ENCODE measurements around the gene RPUSD3. TPM values are rescaled to one million over a fixed set of nuclear protein-coding genes. Genes with fewer than 3 reads are reported as not detected.

RPUSD3 gene
- total RNA-seq, 4 donors from 2014 or later: 28.9 to 40.1 (median 33.8) TPM

DNA sequence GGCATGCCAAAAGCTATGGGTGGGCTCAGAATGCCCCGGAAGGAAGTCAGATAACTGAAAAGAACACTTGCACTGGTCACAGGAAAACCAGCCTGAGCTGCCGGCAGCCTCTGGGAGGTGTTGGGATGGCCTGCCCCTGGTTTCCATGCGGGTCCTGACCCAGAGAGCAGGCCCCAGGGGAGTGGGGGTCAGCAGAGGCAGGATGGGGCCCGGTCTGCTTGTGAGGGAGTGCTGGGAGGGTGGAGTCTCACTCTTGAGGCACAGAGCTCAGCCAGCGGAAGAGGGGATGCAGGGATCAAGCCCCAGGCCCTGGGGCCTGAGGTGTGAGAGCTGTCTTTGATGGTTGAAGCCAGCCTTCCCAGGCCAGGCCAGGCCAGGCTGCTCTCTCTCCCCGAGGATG is 2.4 kb upstream of the RPUSD3 start:
- TF ChIP-seq, protein P1, sequence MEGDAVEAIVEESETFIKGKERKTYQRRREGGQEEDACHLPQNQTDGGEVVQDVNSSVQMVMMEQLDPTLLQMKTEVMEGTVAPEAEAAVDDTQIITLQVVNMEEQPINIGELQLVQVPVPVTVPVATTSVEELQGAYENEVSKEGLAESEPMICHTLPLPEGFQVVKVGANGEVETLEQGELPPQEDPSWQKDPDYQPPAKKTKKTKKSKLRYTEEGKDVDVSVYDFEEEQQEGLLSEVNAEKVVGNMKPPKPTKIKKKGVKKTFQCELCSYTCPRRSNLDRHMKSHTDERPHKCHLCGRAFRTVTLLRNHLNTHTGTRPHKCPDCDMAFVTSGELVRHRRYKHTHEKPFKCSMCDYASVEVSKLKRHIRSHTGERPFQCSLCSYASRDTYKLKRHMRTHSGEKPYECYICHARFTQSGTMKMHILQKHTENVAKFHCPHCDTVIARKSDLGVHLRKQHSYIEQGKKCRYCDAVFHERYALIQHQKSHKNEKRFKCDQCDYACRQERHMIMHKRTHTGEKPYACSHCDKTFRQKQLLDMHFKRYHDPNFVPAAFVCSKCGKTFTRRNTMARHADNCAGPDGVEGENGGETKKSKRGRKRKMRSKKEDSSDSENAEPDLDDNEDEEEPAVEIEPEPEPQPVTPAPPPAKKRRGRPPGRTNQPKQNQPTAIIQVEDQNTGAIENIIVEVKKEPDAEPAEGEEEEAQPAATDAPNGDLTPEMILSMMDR (IDR thresholded peaks at IDR 0.05; ENCODE audit: low read depth): no peak

- TF ChIP-seq, protein P1 (IDR thresholded peaks at IDR 0.05; ENCODE audit: low read depth): no peak
Observed at GRCh38 chr3:9841015-9841414, 2.8 kb downstream of the RPUSD3 start.

GRCh38 chr3:9838856-9839255 is 5.0 kb downstream of the RPUSD3 start:
- TF ChIP-seq, protein P1 (IDR thresholded peaks at IDR 0.05; ENCODE audit: low read depth): no peak

- TF ChIP-seq, protein P1 (IDR thresholded peaks at IDR 0.05; ENCODE audit: low read depth): no peak
Observed at GRCh38 chr3:9837701-9838582, 5.9 kb downstream of the RPUSD3 start.

DNA sequence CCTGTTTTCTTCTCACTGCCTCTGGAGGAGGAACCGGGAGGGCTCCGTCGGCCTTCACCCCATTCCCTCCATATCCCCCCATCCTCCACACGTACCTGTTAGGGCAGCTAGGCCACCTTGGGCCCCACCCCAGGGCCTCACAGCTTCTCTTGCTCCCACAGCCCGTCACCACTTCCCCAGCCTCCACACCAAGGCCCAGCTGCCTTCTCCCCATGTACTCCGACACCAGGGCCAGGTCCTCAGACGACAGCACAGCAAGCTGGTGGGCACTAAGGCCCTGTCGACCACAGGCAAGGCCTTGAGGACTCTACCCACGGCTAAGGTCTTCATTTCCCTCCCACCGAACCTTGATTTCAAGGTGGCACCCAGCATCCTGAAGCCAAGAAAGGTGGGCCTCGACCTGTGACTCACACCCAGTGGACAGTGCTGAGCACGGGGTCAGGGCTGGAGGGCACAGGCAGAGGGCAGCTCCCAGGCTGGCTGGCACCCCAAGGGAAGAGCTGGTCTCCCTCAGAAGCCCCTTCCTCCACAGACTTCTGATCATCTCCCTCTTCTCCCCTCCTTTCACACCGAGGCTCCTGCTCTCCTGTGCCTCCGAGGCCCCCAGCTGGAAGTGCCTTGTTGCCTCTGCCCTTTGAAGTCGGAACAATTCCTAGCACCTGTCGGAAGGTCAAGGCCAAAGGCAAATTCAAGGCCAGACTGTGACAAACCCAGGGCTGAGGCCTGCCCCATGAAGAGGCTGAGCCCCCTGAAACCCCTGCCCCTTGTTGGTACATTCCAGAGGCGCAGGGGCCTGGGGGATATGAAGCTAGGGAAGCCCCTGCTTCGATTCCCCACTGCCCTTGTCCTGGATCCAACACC is 9.1 kb downstream of the RPUSD3 start:
- TF ChIP-seq, protein P1 (IDR thresholded peaks at IDR 0.05; ENCODE audit: low read depth): no peak

GRCh38 chr3:9833078-9833477 is 10.7 kb downstream of the RPUSD3 start:
- TF ChIP-seq, protein P1 (IDR thresholded peaks at IDR 0.05; ENCODE audit: low read depth): no peak

- TF ChIP-seq, protein P1 (IDR thresholded peaks at IDR 0.05; ENCODE audit: low read depth): no peak
Observed at GRCh38 chr3:9831253-9831652, 12.6 kb downstream of the RPUSD3 start.

Measured in subcutaneous adipose tissue (tissue), 4 donors.